Osteoblast (primary cell): ENCODE data around the gene UFC1. TPM values are rescaled to one million over a fixed set of nuclear protein-coding genes. Genes with fewer than 3 reads are reported as not detected.

Source experiments
- DNase-seq: peaks from one replicate; pipeline ENCODE4 v3.0.0; 2011; ENCODE audit warnings: low spot score, mixed read lengths; ENCODE audit not compliant: insufficient read length; ENCODE audit errors: missing footprints
- H2AFZ ChIP-seq: 2 replicates; pipeline ENCODE4 v1.6.0; 2011; ENCODE audit warnings: mild to moderate bottlenecking, low read length
- H3K27ac ChIP-seq: 2 replicates; pipeline ENCODE4 v1.5.1; 2011; ENCODE audit warnings: mild to moderate bottlenecking, low read depth, low read length, moderate library complexity
- H3K27me3 ChIP-seq: 2 replicates; pipeline ENCODE4 v1.6.0; 2012; ENCODE audit warnings: mild to moderate bottlenecking, control low read depth, inconsistent platforms, low read length, moderate library complexity; ENCODE audit not compliant: insufficient read depth
- H3K36me3 ChIP-seq: 2 replicates; pipeline ENCODE4 v1.5.1; 2011; ENCODE audit warnings: mild to moderate bottlenecking, low read length, control low read depth, moderate library complexity; ENCODE audit not compliant: insufficient read depth
- H3K4me1 ChIP-seq: 2 replicates; pipeline ENCODE4 v1.5.1; 2011; ENCODE audit warnings: mild to moderate bottlenecking, low read length, control low read depth, moderate library complexity; ENCODE audit not compliant: insufficient read depth
- H3K4me2 ChIP-seq: 2 replicates; pipeline ENCODE4 v1.6.0; 2011; ENCODE audit warnings: mild to moderate bottlenecking, low read length; ENCODE audit not compliant: insufficient read depth
- H3K4me3 ChIP-seq: fragments of 200-600 bp; sonication (generic); 3 replicates; pipeline ENCODE4 v1.5.1; 2012; ENCODE audit warnings: mild to moderate bottlenecking, low read length, inconsistent platforms; ENCODE audit not compliant: insufficient read depth
- H3K79me2 ChIP-seq: 2 replicates; pipeline ENCODE4 v1.6.0; 2012; ENCODE audit warnings: mild to moderate bottlenecking, low read length, control low read depth, inconsistent platforms; ENCODE audit not compliant: insufficient read depth
- H3K9me3 ChIP-seq: 2 replicates; pipeline ENCODE4 v1.5.1; 2011; ENCODE audit warnings: low read depth, low read length, control low read depth
- H4K20me1 ChIP-seq: 2 replicates; pipeline ENCODE4 v1.6.0; 2012; ENCODE audit warnings: mild to moderate bottlenecking, low read length, control low read depth; ENCODE audit not compliant: insufficient read depth
- CTCF ChIP-seq: IDR thresholded peaks from 2 replicates; pipeline ENCODE4 v1.5.1; 2011; ENCODE audit warnings: mild to moderate bottlenecking, low read depth, low read length, moderate library complexity; ENCODE audit errors: extremely low read depth
- total RNA-seq: library from RNA; depleted of rRNA; stranded (reverse); fragments of >200 nt; gene quantifications from 2 replicates; pipeline ENCODE4 v1.2.3, GENCODE V29; 2012

The UFC1 gene
- total RNA-seq, 1 donor = 95.2 TPM

- peak; percentile 83 for DNase-seq
- peaks cover 58% of the 10 kb centered on the region for H3K4me1 ChIP-seq
- H3K4me2 ChIP-seq = peak overlapping the region; percentile 89
- H3K36me3 ChIP-seq = peaks cover 11% of the 10 kb centered on the region
- H2AFZ ChIP-seq = peak overlapping the region; percentile 92
- H3K27me3 ChIP-seq = no peaks in the 10 kb centered on the region
- no peaks in the 10 kb centered on the region for H3K9me3 ChIP-seq
- no peak for TF ChIP-seq CTCF
- peak overlapping the region; percentile 94 for H3K27ac ChIP-seq
- H3K79me2 ChIP-seq = peaks cover 45% of the 10 kb centered on the region
- H3K4me3 ChIP-seq = peak overlapping the region; percentile 97
- H4K20me1 ChIP-seq = no peaks in the 10 kb centered on the region
Measured at GRCh38 chr1:161200992-161201835, 47.4 kb downstream of the UFC1 start.

- peak; percentile 23 for TF ChIP-seq CTCF
- Histone ChIP-seq H3K36me3 (peaks cover 19% of the 10 kb centered on the region), H4K20me1 (no peaks in the 10 kb centered on the region), H3K4me2 (peak within 1 kb of the TSS; percentile 89), H3K4me3 (peak within 1 kb of the TSS; percentile 97), H3K27me3 (no peaks in the 10 kb centered on the region), H3K27ac (peak within 1 kb of the TSS; percentile 94), H3K9me3 (no peaks in the 10 kb centered on the region), H3K4me1 (peaks cover 54% of the 10 kb centered on the region), H3K79me2 (peaks cover 44% of the 10 kb centered on the region), H2AFZ (peak within 1 kb of the TSS; percentile 92)
- DNase-seq = peak; percentile 93
Measured at GRCh38 chr1:161201836-161202712, 48.3 kb downstream of the UFC1 start, which contains the start of gene NDUFS2. TSS of gene NDUFS2 (plus strand) at chr1:161202367. CDS start at chr1:161202386, 19 bp downstream.

GRCh38 chr1:161206411-161207140 lies 52.8 kb downstream of the UFC1 start:
- no peaks in the 10 kb centered on the region for H3K27me3 ChIP-seq
- H3K36me3 ChIP-seq = peaks cover 55% of the 10 kb centered on the region
- H4K20me1 ChIP-seq = peaks cover 2% of the 10 kb centered on the region
- TF ChIP-seq CTCF = no peak
- H3K4me3 ChIP-seq = no peak overlapping the region
- peak; percentile 77 for DNase-seq
- H3K9me3 ChIP-seq = no peaks in the 10 kb centered on the region
- no peak overlapping the region for H3K4me2 ChIP-seq
- H3K79me2 ChIP-seq = peaks cover 42% of the 10 kb centered on the region
- H2AFZ ChIP-seq = no peak overlapping the region
- H3K27ac ChIP-seq = peak overlapping the region; percentile 18
- H3K4me1 ChIP-seq = peaks cover 16% of the 10 kb centered on the region
